HG02981 (cell line): Measurements from ENCODE around the gene SLC38A5.
"Not testable (repeated sequence)": the region's sequence is repeated elsewhere in the genome, so short reads cannot be mapped to it uniquely, and the experiment has no call there.

Experiments
- ATAC-seq: cut with Tn5 transposase; IDR thresholded peaks from one replicate; pipeline ENCODE4 v1.9.1; 2021; ENCODE audit warnings: mild to moderate bottlenecking, moderate library complexity; ENCODE audit not compliant: unreplicated experiment

SLC38A5 gene

DNA sequence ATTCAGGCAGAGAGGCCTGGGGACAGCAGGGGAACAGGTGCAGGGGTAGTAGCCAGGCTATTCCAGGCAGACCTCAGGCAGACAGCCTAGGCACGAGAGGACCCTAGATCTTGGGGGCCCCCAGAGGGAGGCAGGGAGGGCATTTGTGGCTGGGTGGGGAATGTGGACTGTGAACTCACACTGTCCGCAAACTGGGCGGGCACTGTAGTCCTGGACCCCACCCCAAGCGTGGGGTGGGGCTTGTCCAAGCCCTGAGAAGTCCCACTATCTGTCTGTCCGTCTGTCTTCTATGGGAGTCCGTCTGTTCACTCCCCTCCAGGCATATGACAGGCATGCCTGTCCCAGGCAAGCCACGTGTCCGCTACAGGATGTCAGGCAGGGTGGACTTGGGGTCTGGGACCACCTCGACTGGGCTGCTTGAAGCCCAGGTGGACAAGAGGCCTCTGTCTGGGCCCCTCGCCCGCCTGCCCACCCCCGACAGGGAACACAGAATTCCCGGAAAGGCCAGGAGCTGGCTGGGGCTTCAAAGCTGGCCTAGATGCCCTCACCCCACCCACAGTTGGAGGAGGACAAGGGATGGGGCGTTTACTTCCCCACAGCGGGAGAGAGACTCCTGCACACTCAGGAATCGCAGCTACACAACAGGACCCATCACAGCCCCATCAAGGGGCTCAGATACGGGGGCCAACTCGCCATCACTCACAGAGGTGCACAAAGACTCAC, at the start of gene SLC38A5:
SLC38A5 (minus strand) TSS at position 151 of the 723 bp plus-strand sequence. CDS start 2,336 bp downstream, outside the sequence.
- no peak for ATAC-seq

DNA sequence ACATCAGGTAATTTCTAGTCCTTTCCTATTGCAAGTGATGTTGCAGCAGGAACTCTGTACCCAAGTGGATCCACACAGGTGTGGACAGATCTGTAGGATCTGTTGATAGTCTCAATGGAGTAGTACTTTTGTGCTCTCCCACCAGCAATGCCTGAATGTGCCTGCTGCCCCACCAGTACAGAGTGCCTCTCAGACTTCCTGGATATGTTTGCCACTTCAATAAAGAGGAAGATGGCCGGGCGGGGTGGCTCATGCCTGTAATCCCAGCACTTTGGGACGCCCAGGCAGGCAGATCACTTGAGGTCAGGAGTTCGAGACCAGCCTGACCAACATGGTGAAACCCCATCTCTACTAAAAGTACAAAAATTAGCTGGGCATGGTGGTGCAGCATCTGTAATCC, 49.4 kb upstream of the SLC38A5 start:
- ATAC-seq, result not testable (repeated sequence)

DNA sequence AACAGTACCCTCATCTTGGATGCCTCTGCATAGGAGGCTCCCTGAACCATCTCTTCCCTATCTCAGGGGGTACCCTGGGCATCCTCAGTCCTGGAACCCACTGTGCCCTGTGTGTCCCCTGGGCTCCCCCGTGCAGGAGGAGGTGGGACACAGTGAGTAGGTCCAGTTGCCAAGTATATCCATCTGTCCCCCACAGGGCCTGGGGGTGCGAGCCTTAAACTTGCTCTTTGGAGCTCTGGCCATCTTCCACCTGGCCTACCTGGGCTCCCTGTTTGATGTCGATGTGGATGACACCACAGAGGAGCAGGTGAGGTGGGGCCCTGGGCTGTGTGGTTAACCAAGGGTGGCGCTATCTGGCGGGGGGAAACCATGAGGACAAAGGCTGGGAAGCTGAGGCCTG, 46.9 kb upstream of the SLC38A5 start:
- ATAC-seq, result no peak

- ATAC-seq, result no peak
Measured at GRCh38 chrX:48516285-48516684, 46.2 kb upstream of the SLC38A5 start.

DNA sequence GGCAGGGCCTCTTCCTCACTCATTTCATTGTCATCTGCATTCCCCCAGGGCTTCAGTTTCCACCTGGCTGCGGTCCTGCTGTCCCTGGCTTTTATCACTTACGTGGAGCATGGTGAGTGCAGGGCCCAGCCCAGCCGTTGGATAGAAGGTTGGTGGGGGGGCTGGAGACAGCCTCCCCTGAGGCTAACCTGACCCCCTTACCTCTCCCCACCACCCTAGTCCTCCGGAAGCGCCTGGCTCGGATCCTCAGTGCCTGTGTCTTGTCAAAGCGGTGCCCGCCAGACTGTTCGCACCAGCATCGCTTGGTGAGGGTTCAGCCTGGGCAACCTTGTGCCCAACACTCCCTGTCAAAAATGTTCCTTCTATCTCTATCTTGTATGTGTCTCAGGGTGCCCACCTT, 45.8 kb upstream of the SLC38A5 start:
- no peak for ATAC-seq

DNA sequence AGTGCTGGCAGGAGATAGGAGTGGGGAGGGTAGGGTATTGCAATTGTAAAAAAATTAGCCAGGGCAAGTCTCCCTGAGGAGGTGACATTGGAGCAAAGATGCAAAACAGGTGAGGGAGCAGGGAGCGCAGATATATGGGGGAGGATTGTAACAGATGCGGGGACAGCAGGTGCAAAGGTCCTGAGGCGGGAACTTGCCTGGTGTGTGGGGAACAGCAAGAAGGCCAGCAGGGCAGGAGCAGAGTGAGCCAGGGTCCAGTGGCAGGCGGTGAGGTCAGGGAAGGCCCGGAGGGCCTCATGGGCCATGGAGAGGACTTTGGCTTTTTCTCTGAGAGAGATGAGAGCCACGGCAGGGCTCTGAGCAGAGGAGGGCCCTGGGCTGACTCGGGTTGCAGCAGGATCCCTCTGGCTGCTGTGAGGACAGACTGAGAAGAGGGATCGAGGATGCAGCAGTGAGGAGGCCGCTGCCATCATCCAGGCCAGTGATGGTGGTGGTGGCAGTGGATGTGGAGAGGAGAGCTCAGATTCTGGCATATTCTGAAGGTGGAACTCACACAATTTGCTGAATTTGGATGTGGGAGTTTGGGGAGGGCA, 44.9 kb upstream of the SLC38A5 start:
- ATAC-seq, result no peak

- no peak for ATAC-seq
Measured at GRCh38 chrX:48514126-48514806, 44.2 kb upstream of the SLC38A5 start.

DNA sequence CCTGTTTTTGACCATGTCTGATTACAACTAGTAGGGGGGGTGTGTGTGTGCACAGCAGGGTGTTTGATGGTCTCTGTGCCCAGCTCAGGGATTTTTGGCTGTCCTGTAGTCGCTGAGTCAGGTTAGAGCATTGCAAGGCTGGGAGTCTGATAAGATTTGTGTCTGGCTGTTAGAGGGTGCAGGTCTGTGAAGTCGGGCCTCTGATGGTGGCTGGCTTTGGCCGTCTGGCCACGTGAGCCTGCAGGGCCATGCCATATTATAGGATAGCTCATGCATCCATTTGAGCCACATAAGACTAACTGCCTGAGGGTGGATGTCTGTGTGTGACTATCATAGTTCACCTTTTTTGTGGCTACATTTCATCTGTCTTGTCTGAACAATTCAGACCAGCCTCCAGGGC, 43.6 kb upstream of the SLC38A5 start:
- no peak for ATAC-seq

DNA sequence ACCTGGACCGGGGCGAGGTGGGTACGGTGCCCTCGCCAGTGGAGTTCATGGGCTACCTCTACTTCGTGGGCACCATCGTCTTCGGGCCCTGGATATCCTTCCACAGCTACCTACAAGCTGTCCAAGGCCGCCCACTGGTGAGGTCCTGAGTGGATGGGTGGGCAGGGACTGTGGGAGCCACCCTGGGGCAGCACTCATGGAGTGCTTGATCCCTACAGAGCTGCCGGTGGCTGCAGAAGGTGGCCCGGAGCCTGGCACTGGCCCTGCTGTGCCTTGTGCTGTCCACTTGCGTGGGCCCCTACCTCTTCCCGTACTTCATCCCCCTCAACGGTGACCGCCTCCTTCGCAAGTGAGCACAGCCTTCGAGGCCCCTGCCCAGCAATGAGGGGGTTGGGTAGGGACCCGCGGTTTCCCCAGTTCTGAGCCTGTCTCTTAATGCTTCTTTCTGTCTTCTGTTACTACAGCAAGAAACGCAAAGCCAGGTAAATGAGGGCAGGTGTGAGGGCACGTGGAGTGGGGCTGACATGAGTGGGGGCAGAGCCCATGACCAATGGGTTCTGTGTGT, 42.4 kb upstream of the SLC38A5 start:
- ATAC-seq, result no peak

- no peak for ATAC-seq
Measured at GRCh38 chrX:48511560-48511959, 41.5 kb upstream of the SLC38A5 start.

GRCh38 chrX:48509619-48510018, 39.6 kb upstream of the SLC38A5 start:
- no peak for ATAC-seq

- ATAC-seq, result peak; percentile 16
Measured at GRCh38 chrX:48509245-48509590, 39.2 kb upstream of the SLC38A5 start.

GRCh38 chrX:48508400-48509244, 38.6 kb upstream of the SLC38A5 start, which contains the start of gene PORCN:
Gene PORCN (plus strand): TSS chrX:48508992. CDS start chrX:48509821, 829 bp downstream.
- ATAC-seq, result peak; percentile 77

DNA sequence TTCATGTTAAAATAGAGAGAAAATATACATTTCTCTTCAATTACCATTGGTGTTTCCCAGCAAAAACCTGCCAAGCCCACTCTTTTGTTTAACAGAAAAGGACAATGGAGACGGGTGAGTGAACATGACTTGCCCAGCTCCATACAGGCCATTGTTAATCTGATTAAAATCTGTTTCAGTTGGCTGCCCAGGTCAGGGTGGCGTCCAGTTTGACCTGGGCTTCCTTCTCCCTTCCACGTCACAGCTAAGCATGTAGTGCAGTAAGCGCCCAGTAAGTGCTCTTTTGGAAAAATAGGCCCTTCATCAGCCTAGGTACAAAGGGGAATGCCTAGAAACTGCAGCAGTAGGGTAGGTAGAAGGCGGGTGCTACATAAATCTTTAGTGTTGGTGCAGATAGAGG, 37.2 kb upstream of the SLC38A5 start:
- ATAC-seq, result no peak

DNA sequence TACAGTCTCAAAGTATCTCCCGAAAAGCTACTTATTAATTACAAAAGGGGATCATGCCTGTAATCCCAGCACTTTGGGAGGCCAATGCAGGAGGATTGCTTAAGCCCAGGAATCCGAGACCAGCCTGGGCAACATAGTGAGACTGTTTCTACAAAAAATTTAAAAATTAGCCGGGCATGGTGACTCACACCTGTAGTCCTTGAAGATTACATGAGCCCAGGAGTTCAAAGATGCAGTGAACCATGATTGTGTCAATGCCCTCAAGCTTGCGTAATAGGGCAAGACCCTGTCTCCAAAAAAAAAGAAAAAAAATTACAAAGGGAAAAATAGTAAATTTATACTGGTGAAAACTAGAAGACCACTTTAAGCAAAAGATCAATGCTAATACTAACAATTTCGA, 35.4 kb upstream of the SLC38A5 start:
- ATAC-seq, result no peak

- no peak for ATAC-seq
Measured at GRCh38 chrX:48504261-48504660, 34.2 kb upstream of the SLC38A5 start.

DNA sequence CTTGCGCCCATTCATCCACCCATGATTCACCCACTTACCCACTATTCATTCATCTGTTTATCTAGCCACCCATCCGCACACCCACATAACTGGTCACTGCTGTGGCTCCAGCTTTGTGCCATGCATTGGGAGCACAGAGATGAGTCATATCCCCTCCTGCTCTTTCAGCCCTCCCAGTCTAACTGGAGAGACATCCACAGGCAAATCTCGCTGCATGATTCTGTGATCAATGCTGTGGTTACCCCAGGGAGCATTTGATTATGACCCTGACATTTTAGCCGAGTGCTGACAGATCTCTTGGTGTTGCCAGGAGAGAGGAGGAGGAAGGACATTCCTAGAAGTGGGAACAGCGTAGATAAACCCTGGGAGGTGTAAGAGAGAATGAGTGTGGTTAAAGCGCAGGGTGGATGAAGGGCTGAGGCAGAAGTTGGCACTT, 28.3 kb upstream of the SLC38A5 start:
- no peak for ATAC-seq

DNA sequence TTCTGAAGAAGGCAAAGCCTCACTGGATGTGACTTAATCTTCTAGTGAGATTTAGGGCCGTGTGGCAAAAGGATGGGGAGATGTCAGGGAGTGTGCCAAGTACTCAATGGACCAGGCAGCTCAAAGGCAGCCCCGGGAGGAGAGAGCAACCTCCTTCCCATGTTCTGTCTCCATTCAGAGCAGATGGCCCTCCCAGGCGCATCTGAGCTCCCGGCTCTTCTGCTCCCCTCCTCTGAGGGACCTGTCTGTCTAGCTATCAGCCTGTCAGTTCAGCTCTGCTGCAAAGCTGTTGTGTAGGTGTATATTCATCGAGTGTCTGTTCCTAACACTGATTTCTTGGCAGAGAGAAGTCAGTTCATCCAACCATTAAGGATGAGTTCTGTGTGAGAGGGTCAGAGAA, 27.8 kb upstream of the SLC38A5 start:
- ATAC-seq, result no peak

GRCh38 chrX:48496660-48497059, 26.6 kb upstream of the SLC38A5 start:
- ATAC-seq, result no peak

DNA sequence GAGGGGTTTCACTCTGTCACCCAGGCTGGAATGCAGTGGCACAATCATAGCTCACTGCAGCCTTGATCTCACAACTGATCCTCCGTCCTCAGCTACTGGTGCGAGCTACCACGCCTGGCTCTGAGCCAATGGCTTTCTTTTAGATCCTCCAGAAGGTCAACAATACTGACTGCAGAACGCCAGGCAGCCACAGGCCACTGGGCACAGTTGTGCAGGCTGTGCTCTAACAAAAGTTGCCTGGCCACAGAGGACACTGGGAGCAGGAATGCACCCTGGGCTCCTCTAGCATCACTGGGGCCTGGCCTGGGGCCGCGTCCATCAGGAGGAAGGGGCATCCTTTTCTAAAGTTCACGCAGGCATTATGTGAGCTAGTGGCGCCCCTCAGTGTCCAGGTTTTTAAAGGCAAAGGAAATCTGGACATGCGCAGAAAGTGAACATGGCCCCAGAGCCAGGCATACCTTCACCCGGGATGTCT, 23.9 kb upstream of the SLC38A5 start:
- no peak for ATAC-seq
